Measurements from ENCODE around the gene DPAGT1.
"Not testable (repeated sequence)": the region's sequence is repeated elsewhere in the genome, so short reads cannot be mapped to it uniquely, and the experiment has no call there.

Gene DPAGT1

GRCh38 chr11:119059128-119059527 is 42.5 kb downstream of the DPAGT1 start:
- DNase-seq (ENCODE audit: low read depth in 1 of 2, low spot score in 1 of 2): not testable (repeated sequence)

- DNase-seq (ENCODE audit: low read depth in 1 of 2, low spot score in 1 of 2): peak; percentile 96 to 98
Measured at GRCh38 chr11:119057000-119057769, 44.5 kb downstream of the DPAGT1 start, which contains the start of gene HYOU1. HYOU1 (minus strand) TSS chr11:119057205; CDS start chr11:119056160, 1,045 bp downstream.

GRCh38 chr11:119056421-119056999 is 45.1 kb downstream of the DPAGT1 start:
- peak in 1 of 2 donors; percentile 36 for DNase-seq (ENCODE audit: low read depth in 1 of 2, low spot score in 1 of 2)

- no peak for DNase-seq (ENCODE audit: low read depth in 1 of 2, low spot score in 1 of 2)
Measured at GRCh38 chr11:119055901-119056300, 45.8 kb downstream of the DPAGT1 start.

GRCh38 chr11:119054418-119054817 is 47.2 kb downstream of the DPAGT1 start:
- DNase-seq (ENCODE audit: low read depth in 1 of 2, low spot score in 1 of 2): no peak

- no peak for DNase-seq (ENCODE audit: low read depth in 1 of 2, low spot score in 1 of 2)
Measured at GRCh38 chr11:119052163-119052814, 49.4 kb downstream of the DPAGT1 start.

GRCh38 chr11:119051440-119052162 is 50.1 kb downstream of the DPAGT1 start:
- no peak for DNase-seq (ENCODE audit: low read depth in 1 of 2, low spot score in 1 of 2)

GRCh38 chr11:119049081-119049480 is 52.6 kb downstream of the DPAGT1 start:
- no peak for DNase-seq (ENCODE audit: low read depth in 1 of 2, low spot score in 1 of 2)

GRCh38 chr11:119048644-119049043 is 53.0 kb downstream of the DPAGT1 start:
- DNase-seq (ENCODE audit: low read depth in 1 of 2, low spot score in 1 of 2): no peak

- no peak for DNase-seq (ENCODE audit: low read depth in 1 of 2, low spot score in 1 of 2)
Measured at GRCh38 chr11:119047205-119047604, 54.4 kb downstream of the DPAGT1 start.

Measured in activated T-helper 1 cell treated with anti-CD3 and anti-CD28 coated beads, Interleukin-2, amount 50 U/mL, for 16 hours (primary cell).